Lower leg skin (tissue), 3 donors: ENCODE measurements around the gene TSHZ2.

Experiments
- POLR2A ChIP-seq, 2 donors: fragments of 450-650 bp; IDR thresholded peaks; one replicate each; pipeline ENCODE4 v1.6.1; 2016 to 2017; ENCODE audit warnings: antibody characterized with exemption in 2 of 2, mild to moderate bottlenecking in 1 of 2, moderate library complexity in 1 of 2
- TF ChIP-seq, protein P1 (sequence below), 3 donors: fragments of 450-650 bp; IDR thresholded peaks; one replicate each; pipeline ENCODE4 v1.5.1; 2016; ENCODE audit warnings: antibody characterized with exemption in 3 of 3, mild to moderate bottlenecking in 3 of 3, moderate library complexity in 2 of 3

DNA sequence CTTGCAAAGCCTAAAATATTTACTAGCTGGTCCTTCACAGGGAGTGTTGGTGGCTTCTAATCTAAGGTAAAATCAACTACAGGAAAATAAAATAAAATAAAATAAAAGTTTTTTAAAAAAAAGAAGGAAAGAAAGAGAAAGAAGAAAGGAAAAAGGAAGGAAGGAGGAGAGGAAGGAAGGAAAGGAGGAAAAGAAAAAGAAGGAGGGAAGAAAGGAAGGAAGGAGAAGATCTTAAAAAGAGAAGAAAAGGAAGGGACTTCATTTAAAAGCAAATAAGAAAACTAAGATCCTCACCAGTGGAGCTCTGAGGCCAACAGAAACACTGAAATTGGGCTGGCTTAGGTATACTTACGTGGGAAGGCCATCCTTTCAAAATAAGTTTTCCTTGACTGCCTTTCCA is 178.4 kb downstream of the TSHZ2 start:
- TF ChIP-seq, protein P1, sequence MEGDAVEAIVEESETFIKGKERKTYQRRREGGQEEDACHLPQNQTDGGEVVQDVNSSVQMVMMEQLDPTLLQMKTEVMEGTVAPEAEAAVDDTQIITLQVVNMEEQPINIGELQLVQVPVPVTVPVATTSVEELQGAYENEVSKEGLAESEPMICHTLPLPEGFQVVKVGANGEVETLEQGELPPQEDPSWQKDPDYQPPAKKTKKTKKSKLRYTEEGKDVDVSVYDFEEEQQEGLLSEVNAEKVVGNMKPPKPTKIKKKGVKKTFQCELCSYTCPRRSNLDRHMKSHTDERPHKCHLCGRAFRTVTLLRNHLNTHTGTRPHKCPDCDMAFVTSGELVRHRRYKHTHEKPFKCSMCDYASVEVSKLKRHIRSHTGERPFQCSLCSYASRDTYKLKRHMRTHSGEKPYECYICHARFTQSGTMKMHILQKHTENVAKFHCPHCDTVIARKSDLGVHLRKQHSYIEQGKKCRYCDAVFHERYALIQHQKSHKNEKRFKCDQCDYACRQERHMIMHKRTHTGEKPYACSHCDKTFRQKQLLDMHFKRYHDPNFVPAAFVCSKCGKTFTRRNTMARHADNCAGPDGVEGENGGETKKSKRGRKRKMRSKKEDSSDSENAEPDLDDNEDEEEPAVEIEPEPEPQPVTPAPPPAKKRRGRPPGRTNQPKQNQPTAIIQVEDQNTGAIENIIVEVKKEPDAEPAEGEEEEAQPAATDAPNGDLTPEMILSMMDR (IDR thresholded peaks at IDR 0.05) = no peak
- TF ChIP-seq POLR2A (IDR thresholded peaks at IDR 0.05) = no peak
